Measurements from ENCODE around the gene IAH1.

The IAH1 gene, protein sequence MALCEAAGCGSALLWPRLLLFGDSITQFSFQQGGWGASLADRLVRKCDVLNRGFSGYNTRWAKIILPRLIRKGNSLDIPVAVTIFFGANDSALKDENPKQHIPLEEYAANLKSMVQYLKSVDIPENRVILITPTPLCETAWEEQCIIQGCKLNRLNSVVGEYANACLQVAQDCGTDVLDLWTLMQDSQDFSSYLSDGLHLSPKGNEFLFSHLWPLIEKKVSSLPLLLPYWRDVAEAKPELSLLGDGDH

DNA sequence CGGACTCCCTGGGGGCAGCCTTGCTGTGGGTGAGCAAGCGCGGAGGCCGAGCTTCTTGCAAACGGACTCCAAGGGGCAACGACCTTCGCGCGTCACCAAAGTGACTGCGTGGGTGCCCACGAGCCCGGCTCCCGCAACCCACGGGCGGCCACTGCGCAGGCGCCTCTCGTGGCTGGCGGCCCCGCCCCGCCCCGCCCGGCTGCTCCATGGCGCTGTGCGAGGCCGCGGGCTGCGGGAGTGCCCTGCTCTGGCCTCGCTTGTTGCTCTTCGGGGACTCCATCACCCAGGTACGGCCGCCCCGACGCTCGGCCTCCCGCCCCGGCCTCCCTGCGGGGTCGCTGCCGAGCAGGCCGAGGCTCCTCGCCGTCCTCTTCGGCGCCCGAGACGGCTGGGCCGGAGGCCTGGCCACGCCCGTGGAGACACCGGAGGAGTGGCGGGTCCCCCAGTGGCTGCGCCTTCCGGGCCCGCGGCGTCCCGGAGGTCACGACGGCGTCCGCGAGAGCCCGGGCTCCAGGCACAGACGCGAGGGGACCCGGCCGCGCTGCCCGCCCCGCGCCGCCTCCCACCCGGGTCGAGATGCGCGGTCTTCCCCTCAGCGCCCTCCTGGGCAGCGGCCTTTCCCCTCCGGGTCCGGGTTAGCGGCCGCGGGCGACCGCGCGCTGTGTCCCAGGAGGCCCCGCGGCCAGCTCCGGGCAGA lies at the start of gene IAH1:
IAH1 (plus strand) TSS at position 191 of the 697 bp plus-strand sequence; CDS start at position 207, 16 bp downstream.
- peak; percentile 49 for DNase-seq

DNA sequence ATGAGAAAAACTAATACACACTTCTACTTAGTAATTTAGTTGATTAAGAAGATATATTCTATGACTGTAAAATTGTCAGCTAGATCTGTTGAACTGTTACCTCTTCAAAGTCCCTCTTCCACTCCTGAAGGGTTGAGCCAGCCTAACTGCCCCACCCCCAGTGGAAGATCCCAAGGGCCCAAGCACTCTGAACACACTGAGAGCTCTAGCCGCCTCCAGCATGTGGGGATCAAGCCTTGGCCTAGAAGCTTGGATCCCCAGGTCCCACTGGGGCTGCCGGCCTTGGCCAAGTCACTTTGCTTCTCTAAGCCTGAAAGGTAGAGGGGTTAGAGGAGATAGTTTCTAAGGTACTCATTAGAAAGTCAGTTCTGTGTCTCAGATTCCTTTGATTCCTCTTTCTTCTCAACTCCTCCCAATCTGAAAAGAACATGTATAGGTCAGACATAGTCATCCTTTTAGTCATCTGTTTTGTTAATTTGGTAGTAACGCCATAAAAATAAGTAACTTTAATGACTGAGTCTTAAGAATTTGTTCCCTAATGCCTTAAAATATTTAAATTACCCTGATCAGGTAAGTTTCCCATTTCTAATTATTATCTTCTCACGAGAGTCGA lies 45.3 kb upstream of the IAH1 start:
- DNase-seq, result peak; percentile 36

DNA sequence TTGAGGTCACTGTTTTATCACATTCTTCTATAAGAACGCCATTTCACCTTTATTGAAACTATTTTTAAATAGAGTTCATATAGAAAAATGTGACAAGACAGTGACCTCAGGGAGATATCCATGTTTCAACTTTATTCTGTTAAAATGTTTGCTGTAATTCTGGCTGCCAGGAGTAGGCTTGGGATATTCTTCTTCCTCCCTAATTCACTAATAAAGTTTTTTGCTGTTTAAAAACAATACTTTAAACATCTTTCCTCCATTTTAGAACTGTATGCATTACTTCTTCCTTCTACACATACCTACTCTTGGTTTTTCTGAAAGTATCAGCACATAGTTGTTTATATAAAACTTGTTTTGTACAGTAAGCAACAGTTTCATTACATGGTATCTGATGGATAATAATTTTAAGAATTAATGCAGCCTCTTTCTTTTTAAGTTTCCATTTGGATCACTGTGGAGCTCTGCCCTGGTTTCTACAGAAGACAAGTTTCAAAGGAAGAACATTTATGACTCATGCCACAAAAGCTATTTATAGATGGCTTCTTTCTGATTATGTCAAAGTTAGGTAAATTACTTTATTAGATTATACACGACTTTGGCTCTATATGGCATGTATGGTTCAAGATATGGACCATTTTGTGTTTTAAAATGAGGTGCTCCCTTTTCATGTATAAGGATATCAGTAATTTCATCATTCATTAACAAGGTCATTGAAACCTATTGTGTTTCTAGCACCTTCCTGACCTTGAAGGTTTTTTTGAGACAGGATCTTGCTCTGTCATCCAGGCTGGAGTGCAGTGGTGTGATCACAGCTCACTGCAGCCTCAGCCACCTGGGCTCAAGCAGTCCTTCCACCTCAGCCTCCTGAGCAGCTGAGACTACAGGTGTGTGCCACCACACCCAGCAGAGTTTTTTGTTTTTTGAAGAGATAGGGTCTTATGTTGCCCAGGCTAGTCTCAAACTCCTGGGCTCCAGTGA lies 43.7 kb upstream of the IAH1 start:
- DNase-seq, result peak; percentile 42

DNA sequence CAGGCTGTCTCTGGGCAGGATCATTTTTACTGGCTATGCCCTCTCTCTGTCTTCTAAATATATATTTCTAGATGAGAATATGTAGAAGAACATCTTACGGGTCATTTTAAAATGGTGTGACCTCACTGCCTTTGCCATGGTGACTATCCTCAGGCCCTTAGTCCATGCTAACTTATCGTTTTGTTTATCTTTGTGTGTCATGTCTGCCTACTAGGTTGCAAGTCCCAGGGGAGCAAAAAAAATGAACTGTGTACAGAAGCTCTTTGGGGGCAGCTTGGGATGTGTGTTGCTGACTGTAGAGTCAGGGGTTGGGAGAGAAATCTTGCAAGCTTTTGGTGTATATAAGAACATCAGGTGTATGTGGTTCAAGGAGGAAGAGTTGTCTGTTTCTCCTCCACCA lies 39.9 kb upstream of the IAH1 start:
- peak; percentile 9 for DNase-seq

DNA sequence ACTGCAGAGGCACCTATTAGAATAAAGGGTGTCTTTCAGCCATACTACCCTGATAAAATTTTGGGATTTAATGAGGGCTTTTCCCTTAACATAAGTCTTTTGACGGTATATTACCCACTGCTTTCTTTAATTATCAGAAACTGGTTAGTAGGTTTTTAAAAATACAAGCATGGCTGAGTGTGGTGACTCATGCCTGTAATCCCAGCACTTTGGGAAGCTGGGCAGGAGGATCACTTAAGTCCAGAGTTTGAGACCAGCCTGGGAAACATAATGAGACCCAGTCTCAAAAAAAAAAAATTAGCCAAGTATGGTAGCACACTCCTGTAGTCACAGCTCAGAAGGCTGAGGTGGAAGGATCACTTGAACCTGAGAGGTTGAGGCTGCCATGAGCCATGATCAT lies 34.8 kb upstream of the IAH1 start:
- DNase-seq, result peak; percentile 36

DNA sequence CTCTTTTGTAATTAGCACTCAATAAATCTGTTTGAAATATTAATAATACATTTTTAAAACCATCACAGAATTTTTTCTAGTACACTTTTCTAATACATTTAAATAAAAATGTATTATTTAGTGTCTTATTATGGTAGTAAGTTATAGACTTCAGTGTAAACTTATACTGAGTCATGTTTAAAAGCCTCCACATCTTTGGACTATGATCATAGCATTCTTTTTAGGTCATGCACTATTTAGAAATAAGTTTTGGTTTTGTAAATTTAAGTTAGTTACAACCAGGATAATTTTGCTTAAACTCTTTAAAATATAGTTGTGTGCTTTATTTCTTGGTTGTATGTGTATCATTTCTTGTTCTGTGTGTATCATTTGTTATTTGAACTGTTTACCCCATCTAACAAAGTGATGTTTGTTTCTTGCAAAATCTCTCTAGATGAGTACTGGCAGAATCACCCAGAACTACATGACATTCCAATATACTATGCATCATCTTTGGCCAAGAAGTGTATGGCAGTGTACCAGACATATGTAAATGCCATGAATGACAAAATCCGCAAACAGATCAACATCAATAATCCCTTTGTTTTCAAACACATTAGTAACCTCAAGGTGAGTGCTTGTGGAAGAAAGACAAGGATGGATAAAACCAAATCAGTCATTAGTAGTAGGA lies 34.2 kb upstream of the IAH1 start:
- DNase-seq, result peak; percentile 62

DNA sequence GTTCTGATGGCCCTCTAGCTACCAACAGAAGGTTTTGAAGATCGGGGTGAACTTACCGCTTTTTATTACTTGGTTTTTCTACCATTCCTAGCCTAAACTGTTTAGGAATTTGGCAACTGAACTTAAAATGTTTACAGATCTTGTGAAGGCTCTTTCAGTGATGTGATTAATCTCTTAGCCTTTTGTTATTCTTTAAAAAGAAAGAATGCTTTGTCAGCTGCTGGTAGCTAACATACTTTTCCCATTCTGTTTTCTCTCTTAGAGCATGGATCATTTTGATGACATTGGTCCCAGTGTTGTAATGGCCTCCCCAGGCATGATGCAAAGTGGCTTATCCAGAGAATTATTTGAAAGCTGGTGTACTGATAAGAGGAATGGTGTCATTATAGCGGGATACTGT lies 32.8 kb upstream of the IAH1 start:
- DNase-seq, result no peak

DNA sequence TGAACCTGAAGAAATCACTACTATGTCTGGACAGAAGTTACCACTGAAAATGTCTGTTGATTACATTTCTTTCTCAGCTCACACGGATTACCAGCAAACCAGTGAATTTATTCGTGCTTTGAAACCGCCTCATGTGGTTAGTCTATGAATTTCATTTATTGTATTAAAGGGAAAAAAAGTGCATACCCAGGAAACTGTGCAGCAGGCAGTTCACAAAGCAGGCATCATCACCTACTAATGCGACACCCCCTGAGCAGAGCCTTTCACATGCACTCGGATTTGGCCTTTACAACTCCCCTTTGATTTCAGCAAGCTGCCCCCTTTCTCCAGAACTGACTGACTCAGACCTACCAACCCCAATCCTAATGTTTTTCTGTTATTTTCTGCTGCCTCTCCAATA lies 30.8 kb upstream of the IAH1 start:
- DNase-seq, result no peak

DNA sequence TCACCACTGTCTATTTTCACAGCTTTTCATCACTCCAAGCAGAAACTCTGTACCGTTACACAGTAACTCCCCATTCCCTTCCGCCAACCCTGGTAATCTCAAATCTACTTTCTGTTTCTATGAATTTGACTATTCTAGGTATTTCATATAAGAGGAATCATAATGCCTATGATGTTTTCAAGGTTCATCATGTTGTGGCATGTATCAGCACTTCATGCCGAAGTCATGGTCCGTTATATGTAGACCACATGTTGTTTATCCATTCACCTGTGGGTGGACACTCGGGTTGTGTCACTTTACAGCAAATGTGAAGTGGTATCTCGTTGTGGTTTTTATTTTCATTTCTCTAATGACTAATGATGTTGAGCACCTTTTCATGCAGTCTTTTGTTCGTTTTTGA lies 29.3 kb upstream of the IAH1 start:
- no peak for DNase-seq

DNA sequence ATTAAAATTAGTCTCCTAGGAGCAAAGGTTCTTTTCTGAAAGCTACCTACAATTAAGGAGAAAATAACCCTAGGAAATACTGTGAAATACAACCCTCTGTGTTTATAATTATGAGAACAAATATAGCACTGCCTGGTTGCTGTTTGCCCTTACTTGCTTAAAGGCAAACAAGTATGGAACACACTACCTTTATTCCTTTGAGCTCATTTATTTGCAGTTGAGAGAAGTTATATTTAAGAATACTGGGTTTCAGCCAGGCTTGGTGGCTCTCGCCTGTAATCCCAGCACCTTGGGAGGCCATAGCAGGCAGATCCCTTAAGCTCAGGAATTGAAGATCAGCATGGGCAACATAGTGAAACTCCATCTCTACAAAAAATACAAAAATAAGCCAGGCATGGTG lies 23.1 kb upstream of the IAH1 start:
- no peak for DNase-seq

DNA sequence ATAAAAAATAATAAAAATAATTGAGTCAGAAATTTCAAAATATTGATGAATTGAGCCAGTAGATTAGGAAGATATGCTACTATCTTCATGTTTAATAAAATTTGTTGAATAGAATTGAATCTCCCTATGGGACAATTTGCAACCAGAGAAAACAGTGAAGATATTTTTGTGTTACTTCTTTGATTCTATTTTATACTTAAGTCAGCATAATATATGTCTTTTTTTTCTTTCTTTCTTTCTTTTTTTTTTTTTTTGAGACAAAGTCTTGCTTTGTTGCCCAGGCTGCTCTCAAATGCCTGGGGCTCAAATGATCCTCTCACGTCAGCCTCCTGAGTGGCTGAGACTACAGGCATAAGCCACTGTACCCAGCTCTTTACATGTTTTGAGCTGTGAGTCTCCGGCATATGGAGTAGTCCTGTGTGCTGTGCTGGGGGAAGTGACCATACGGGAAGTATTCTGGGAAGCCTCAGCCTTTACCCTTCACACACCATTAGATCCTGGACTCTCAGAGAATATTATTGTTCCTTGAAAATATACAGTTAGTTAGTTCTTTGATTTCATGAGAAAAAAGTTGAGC lies 13.8 kb upstream of the IAH1 start:
- DNase-seq, result no peak

DNA sequence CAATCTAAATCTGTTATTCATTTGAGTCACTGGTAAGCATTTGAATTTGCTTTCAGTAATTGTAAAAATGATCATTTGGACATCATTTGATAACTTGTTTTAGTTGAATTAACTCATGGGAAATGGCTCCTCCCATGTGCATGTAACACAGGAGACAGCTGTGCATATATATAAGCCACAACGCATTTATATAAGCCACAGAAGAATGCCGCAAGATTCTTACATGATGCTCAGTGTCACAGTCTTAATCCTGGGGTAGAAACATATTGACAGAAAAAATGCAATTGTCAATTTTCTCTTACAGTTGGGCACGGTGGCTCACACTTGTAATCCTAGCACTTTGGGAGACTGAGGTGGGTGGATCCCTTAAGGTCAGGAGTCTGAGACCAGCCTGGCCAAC lies 13.3 kb upstream of the IAH1 start:
- DNase-seq, result peak; percentile 17

DNA sequence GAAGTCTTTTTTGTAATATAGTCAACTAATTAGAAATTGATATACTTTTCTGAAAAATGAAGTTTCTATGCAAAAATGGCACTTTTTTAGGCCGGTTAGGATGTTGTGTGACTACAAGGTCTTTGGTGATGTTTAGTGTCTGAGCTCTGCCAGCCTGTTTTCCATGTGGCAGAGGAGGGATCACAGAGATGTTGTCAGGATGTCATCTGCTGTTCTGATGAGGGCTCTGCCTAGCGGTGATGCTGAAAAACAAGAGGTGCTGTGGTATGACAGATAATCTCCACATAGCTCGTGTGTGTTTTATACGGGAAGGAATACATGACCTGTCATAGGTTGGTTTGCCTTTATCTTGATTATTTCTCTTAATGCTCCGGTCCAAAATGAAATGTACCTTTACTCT lies 12.0 kb upstream of the IAH1 start:
- DNase-seq, result no peak

DNA sequence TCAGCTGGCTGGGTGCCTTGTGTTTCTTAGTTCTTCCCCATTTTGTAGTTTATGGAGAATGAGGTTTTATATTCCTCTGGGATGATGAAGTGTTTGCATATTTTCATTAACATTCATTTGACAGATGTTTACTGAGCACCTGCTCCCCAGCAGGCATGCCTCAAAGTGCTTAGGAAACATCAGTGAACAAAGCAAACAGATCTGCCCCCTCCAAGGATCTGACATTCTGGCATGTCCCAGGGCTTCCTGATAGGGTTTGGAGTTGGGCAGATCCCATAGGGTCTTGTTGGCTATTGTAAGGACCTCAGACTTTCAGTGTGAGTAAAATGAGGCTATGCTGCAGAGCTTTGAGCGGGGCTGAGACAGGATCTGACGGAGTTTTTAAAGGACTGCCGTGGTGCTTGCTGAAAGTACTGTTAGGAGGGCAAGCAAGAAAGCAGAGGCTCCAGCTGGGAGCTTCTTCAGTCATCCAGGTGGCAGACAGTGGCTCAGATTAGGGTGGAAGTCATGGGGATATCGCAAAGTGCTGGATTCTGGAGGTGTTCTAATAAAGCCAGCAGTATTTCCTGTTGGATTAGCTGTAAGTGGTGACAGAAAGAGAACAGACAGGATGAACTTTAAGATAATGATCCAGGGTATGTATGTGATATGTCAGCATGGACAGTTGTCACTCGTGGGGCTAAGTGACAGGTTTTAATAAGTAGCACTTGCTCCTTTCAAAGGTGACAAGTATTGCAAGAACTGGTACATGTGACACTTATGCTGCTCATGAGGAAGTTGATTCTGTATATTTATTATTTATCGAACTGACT lies 11.3 kb upstream of the IAH1 start:
- no peak for DNase-seq

DNA sequence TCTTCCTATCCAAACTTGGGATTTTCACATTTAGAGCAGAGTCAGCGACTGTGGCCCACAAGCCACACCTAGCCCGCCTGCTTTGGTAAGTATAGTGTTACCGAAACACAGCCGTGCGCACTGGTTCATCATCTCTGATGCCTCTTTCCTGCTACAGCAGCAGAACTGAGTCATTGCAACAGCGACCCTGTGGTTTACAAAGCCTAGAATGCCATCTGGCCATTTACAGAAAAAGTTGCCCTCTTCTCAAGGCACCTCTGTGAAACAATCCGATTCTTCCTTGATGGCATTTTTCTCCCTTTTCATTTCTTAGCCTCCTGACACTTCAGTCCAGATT lies 10.7 kb upstream of the IAH1 start:
- DNase-seq, result peak; percentile 11

DNA sequence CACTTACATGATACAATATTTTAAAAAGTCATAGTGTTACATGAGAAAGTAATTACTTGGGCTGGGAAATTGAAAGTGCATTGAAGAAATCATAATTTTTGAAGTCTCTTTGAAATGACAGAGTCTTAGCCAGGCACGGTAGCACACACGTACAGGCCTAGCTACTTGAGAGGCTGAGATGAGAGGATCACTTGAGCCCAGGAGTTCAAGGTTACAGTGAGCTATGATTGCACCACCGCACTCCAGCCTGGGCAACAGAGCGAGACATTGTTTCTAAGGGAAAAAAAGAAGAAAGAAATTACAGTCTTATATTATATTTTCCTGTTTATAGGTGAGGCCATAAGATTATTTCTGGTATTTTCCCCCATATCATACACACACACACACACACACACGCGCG lies 9.2 kb upstream of the IAH1 start:
- DNase-seq, result no peak

DNA sequence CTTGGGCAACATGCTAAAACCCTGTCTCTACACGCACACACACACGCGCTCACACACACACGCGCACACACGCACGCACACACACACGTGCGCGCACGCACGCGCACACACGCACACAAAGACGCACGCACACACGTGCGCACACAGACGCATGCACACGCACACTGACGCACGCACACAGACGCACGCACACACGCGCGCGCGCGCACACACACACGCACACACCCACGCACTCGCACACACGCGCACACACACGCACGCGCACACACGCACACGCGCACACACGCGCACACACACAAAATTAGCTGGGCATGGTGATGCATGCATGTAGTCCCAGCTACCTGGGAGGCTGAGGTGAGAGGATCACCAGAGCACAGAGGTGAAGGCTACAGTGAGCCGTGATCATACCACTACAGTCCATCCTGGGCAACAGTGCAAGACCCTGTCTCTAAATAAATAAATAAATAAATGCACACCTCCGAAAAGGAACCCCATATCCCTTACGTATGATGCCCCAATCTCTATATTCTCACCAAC lies 8.1 kb upstream of the IAH1 start:
- DNase-seq, result no peak

DNA sequence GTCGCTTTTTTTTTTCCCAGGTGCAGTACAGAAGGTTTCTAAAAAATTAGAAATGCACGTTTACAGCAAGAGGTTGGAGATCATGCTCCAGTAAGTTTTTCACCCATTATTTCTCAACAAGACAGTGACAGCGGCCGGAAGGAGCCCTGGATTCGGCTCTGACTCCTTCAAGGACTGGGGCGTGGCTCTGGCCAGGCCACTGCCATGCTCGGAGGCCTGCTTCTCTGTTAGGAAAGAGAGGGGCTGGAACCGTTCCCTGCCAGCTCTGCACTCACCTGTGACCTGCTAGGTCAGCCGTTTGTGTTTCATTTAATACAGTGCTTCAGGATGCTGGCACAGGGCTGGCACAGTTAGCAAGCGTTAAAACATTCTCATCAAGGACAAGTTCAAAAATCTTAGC lies 6.7 kb upstream of the IAH1 start:
- DNase-seq, result no peak

DNA sequence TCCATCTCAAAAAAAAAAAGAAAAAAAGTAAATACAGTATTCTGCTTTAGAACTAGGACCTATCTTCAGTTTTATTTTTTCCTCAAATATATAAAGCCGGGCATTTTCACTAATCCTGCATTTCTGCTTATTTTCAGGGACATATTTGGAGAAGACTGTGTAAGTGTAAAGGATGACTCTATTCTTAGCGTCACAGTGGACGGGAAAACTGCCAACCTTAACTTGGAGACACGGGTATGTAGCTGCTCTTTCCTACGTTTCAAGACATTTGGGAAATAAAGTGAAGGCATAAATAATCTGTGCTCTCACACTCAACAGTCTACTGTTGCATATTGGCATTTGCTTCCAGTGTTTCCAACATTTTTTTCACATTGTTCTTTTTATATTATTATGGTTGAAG lies 3.1 kb upstream of the IAH1 start:
- DNase-seq, result no peak

DNA sequence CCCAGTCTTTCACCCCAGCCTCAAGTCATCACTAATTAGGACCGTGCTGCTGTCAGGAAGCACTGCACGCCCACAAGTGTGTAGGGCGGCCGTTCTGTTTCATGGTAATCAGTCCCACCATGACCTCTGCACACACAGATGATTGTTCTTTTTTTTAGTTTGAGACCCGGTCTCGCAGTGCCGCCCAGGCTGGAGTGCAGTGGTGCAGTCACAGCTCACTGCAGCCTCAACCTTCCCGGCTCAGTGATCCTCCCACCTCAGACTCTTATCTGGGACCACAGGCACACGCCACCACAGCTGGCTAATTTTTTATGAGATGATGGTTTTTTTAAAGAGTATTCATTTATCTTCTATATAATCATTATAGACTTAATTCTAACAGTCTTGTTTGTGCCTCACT lies 1.8 kb upstream of the IAH1 start:
- DNase-seq, result no peak

DNA sequence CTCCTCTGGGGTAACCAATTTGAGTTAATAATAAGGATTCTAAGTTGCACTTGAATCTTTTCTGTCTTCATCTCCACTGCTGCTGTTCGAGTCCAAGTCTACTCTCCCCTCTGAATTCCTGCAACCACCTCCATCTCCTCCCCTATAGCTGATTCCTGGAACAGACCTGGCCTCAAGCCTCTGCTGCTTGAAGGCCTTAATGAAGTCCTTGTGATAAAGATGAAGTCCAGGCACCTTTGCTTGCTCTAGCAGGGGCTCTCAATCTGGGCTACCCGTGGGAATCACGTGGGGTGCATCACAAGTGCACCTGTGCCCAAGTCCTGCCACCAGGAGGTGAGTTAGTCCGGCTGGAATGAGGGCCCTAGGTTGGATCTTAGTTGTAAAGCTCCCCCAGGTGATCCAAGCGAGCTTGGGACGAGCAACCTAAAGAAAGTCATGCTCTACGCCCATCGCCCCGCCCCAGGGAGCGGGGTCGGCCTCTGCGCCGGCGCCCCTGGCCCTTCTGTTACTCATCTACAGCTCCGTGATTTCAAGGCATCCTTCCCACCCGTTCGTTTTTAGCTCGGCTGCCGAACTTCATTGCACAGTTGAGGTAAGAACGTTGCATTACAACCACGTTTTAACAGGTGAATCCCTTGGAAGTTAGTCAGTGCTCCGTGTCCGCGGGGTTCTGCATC lies 905 bp upstream of the IAH1 start:
- DNase-seq, result peak; percentile 7
